ENCODE data around the gene TSPAN9. TPM values are rescaled to one million over a fixed set of nuclear protein-coding genes. Genes with fewer than 3 reads are reported as not detected.

TSPAN9 gene
- total RNA-seq, 4 donors from 2014 or later, result 13.7 to 35.4 (median 26.7) TPM

DNA sequence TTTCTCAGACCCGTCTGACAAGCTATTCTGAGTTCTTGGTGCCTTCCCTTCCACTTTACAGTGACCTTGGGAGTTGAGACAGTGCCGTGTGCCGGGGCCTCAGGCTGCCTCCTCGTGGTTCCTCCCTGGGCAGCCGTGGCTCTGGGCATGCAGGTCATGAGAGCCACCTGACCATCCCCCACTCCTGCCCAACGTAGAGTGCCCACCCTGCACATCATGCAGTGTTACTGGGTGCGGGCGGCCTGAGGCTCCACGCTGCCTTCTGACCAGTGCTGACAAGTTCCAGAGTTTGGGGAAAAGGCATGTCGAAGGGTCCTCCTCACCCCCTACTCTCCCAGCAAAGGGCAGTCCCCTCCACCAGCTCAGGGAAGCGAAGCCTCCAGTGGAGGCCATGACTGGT, 190.5 kb downstream of the TSPAN9 start:
- Histone ChIP-seq H3K36me3 (peaks cover 0 to 11% (median 3%) of the 10 kb centered on the region in 4 donors), H3K9me3 (no peaks in the 10 kb centered on the region), H3K27me3 (no peaks in the 10 kb centered on the region), H3K27ac (replicated peaks in 1 of 4) (no peak overlapping the region), H3K4me1 (peaks cover 7 to 25% (median 12%) of the 10 kb centered on the region in 4 donors), H3K4me3 (no peak overlapping the region)
- intact Hi-C loops (cut with DNase I), result no loop called here
- TF ChIP-seq, protein P1, sequence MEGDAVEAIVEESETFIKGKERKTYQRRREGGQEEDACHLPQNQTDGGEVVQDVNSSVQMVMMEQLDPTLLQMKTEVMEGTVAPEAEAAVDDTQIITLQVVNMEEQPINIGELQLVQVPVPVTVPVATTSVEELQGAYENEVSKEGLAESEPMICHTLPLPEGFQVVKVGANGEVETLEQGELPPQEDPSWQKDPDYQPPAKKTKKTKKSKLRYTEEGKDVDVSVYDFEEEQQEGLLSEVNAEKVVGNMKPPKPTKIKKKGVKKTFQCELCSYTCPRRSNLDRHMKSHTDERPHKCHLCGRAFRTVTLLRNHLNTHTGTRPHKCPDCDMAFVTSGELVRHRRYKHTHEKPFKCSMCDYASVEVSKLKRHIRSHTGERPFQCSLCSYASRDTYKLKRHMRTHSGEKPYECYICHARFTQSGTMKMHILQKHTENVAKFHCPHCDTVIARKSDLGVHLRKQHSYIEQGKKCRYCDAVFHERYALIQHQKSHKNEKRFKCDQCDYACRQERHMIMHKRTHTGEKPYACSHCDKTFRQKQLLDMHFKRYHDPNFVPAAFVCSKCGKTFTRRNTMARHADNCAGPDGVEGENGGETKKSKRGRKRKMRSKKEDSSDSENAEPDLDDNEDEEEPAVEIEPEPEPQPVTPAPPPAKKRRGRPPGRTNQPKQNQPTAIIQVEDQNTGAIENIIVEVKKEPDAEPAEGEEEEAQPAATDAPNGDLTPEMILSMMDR (IDR thresholded peaks at IDR 0.05), result no peak
- TF ChIP-seq POLR2AphosphoS5 (IDR thresholded peaks at IDR 0.05), result no peak
- TF ChIP-seq EP300 (IDR thresholded peaks at IDR 0.05), result no peak
- TF ChIP-seq POLR2A (IDR thresholded peaks at IDR 0.05; ENCODE audit: low read depth), result no peak
- WGBS, result 85% methylated on average over 10 of the region's 11 CpGs
- DNase-seq (ENCODE audit: extremely low spot score), result no peak

DNA sequence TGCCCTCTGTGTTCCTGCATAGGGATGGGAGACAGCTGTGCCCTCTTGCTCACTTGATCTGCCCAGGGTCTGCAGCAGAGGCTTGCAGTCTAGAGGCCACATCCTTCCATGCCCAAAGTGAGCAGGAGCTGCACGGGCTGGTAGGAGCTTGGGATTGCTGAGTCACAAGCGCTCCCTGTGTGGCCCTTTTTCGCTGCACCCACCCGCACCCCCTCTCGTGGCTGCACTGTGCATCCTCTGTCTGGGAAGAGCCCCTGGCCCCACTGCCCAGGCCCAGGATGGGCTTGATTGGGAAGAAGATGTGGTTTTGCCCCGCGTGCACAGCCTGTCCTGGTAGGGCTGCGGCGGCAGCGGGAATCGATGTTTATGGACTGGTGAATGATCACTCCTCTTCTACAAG, 192.4 kb downstream of the TSPAN9 start:
- DNase-seq (ENCODE audit: extremely low spot score), result no peak
- intact Hi-C loops (cut with DNase I), result no loop called here
- peaks cover 8 to 30% (median 24%) of the 10 kb centered on the region in 4 donors for H3K4me1 ChIP-seq
- H3K27me3 ChIP-seq, result no peaks in the 10 kb centered on the region
- 74% methylated on average over 6 of the region's 11 CpGs for WGBS
- no peaks in the 10 kb centered on the region for H3K9me3 ChIP-seq
- H3K36me3 ChIP-seq, result peaks cover 0 to 16% (median 3%) of the 10 kb centered on the region in 4 donors
- no peak overlapping the region for H3K27ac ChIP-seq (replicated peaks in 1 of 4)
- H3K4me3 ChIP-seq, result no peak overlapping the region
- TF ChIP-seq POLR2A (IDR thresholded peaks at IDR 0.05; ENCODE audit: low read depth) (no peak), EP300 (IDR thresholded peaks at IDR 0.05) (no peak), POLR2AphosphoS5 (IDR thresholded peaks at IDR 0.05) (no peak)
- TF ChIP-seq, protein P1 (IDR thresholded peaks at IDR 0.05), result no peak

DNA sequence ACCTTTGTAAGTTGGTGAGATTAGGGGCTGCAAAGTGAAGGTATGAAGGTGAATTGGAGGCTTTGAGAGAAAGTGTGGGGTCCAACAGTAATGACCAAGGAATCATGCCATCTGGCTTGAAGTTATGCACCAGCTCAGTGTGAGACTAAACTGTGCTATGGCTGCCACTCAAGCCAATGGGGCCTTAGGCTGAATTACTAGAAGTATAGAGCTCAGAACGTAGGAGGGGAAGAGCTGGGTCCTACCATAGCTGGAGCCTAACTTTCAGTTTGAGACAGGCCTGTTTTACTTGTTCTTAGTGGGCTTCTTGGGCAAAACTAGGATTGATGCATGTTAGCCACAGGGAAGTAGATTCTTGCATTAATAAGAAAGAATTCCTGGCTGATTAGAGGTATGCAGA, 194.0 kb downstream of the TSPAN9 start:
- H3K4me1 ChIP-seq, result peaks cover 17 to 37% (median 35%) of the 10 kb centered on the region in 4 donors
- TF ChIP-seq POLR2AphosphoS5 (IDR thresholded peaks at IDR 0.05), result no peak
- TF ChIP-seq EP300 (IDR thresholded peaks at IDR 0.05), result no peak
- TF ChIP-seq POLR2A (IDR thresholded peaks at IDR 0.05; ENCODE audit: low read depth), result no peak
- TF ChIP-seq, protein P1 (IDR thresholded peaks at IDR 0.05), result no peak
- no peaks in the 10 kb centered on the region for H3K27me3 ChIP-seq
- no peak overlapping the region for H3K4me3 ChIP-seq
- intact Hi-C loops (cut with DNase I), result loop anchor here (5.0 kb wide), 1 partner anchor 69 kb away; no protein-coding TSS in a partner anchor
- WGBS, result 91% methylated on average over 1 of the region's 1 CpG
- no peak overlapping the region for H3K27ac ChIP-seq (replicated peaks in 1 of 4)
- H3K36me3 ChIP-seq, result peaks cover 0 to 16% (median under 1%) of the 10 kb centered on the region in 4 donors
- DNase-seq (ENCODE audit: extremely low spot score), result no peak
- no peaks in the 10 kb centered on the region for H3K9me3 ChIP-seq

DNA sequence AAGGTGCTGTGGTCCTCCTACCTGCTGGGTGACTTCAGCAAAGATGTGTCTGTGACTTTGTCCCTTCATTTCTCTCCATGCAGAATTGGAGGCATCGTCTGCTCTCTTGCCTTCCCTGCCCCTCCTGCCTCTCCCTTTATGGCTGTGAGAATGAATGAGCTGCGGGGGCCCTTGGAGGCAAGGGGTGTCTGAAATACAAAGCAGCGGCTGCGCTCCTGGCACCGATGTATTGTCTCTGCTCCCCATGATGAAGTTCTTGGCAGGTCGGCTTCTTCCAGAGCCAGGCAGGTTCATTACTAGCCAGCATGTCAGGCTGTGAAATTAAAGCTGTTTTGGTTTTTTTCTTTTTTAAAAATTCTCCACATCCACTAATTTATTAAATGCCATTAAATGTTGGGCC, 194.5 kb downstream of the TSPAN9 start:
- Histone ChIP-seq H3K27me3 (no peaks in the 10 kb centered on the region), H3K36me3 (peaks cover 0 to 16% (median 2%) of the 10 kb centered on the region in 4 donors), H3K9me3 (no peaks in the 10 kb centered on the region), H3K4me3 (no peak overlapping the region), H3K27ac (replicated peaks in 1 of 4) (no peak overlapping the region), H3K4me1 (peaks cover 17 to 37% (median 35%) of the 10 kb centered on the region in 4 donors)
- DNase-seq (ENCODE audit: extremely low spot score), result no peak
- 59% methylated on average over 6 of the region's 6 CpGs for WGBS
- TF ChIP-seq EP300 (IDR thresholded peaks at IDR 0.05), result no peak
- TF ChIP-seq, protein P1 (IDR thresholded peaks at IDR 0.05), result no peak
- TF ChIP-seq POLR2AphosphoS5 (IDR thresholded peaks at IDR 0.05), result no peak
- TF ChIP-seq POLR2A (IDR thresholded peaks at IDR 0.05; ENCODE audit: low read depth), result no peak
- intact Hi-C loops (cut with DNase I), result loop anchor here (5.0 kb wide), 1 partner anchor 69 kb away; no protein-coding TSS in a partner anchor

DNA sequence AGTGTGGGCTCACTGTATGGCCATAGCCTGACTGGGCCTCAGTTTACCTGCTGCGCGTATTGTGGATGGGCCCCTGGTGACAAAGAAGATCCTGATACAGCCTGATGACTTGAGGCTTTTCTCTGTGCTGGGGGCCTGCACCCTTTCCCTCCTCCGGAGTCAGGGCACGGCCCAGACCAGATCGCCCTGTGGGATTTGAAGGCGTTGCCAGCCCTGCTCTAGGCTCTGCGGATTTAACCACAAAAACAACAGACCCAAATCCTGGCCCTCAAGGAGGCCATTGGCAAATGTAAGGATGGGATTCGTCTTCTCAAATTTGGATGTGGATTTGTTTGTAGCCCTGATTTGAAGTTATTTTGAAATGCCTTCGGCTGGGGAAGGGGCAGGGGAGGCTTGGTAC, 195.8 kb downstream of the TSPAN9 start:
- intact Hi-C loops (cut with DNase I), result loop anchor here (5.0 kb wide), 1 partner anchor 71 kb away; no protein-coding TSS in a partner anchor
- Histone ChIP-seq H3K4me3 (no peak overlapping the region), H3K9me3 (no peaks in the 10 kb centered on the region), H3K4me1 (peaks cover 17 to 37% (median 33%) of the 10 kb centered on the region in 4 donors), H3K27me3 (no peaks in the 10 kb centered on the region), H3K27ac (replicated peaks in 1 of 4) (no peak overlapping the region), H3K36me3 (peaks cover 0 to 11% (median 2%) of the 10 kb centered on the region in 4 donors)
- no peak for DNase-seq (ENCODE audit: extremely low spot score)
- TF ChIP-seq, protein P1 (IDR thresholded peaks at IDR 0.05), result no peak
- no peak for TF ChIP-seq POLR2AphosphoS5 (IDR thresholded peaks at IDR 0.05)
- no peak for TF ChIP-seq EP300 (IDR thresholded peaks at IDR 0.05)
- TF ChIP-seq POLR2A (IDR thresholded peaks at IDR 0.05; ENCODE audit: low read depth), result no peak
- WGBS, result 89% methylated on average over 9 of the region's 9 CpGs
